Psoas muscle (tissue), 8 donors: Measurements from ENCODE around the gene UGT8. TPM values are rescaled to one million over a fixed set of nuclear protein-coding genes. Genes with fewer than 3 reads are reported as not detected.
"Not testable (repeated sequence)": the region's sequence is repeated elsewhere in the genome, so short reads cannot be mapped to it uniquely, and the experiment has no call there.

ENCODE experiments used
- ATAC-seq, 4 donors: fragments of 200-7000 bp; cut with Tn5 transposase; one replicate each; pipeline ENCODE4 v1.9.1; 2020; ENCODE audit warnings: moderate library complexity in 3 of 4, mild to moderate bottlenecking in 2 of 4
- DNase-seq, 2 donors: peaks; one replicate each; pipeline ENCODE4 v3.0.0-alpha.2; 2020
- H3K27ac ChIP-seq: fragments of 200-600 bp; one replicate; pipeline ENCODE4 v1.8.0; 2022
- H3K27me3 ChIP-seq, 3 donors: fragments of 200-600 bp in 1 of 3; one replicate each; pipeline versions ENCODE4 v1.6.1 to v1.8.0; 2013 to 2022; ENCODE audit warnings: low read length in 2 of 3, mild to moderate bottlenecking in 2 of 3, moderate library complexity in 1 of 3; ENCODE audit not compliant: insufficient read depth in 3 of 3
- H3K36me3 ChIP-seq, 2 donors: fragments of 200-600 bp in 1 of 2; one replicate each; pipeline versions ENCODE4 v1.6.1 to v1.8.0; 2013 to 2022; ENCODE audit warnings: low read depth in 1 of 2, mild to moderate bottlenecking in 1 of 2, moderate library complexity in 1 of 2; ENCODE audit not compliant: insufficient read depth in 1 of 2
- H3K4me1 ChIP-seq: fragments of 200-600 bp; one replicate; pipeline ENCODE4 v1.8.0; 2022
- H3K4me3 ChIP-seq: fragments of 200-600 bp; one replicate; pipeline ENCODE4 v1.8.0; 2022; ENCODE audit warnings: mild to moderate bottlenecking
- H3K9me3 ChIP-seq: fragments of 200-600 bp; one replicate; pipeline ENCODE4 v1.8.0; 2022
- CTCF ChIP-seq: fragments of 200-600 bp; IDR thresholded peaks from one replicate; pipeline ENCODE4 v1.8.0; 2022; ENCODE audit warnings: antibody characterized with exemption
- WGBS, 3 donors: extraction: QIAGEN DNeasy Blood & Tissue Kit; methylation state at CpG; one replicate each; pipeline versions ENCODE4 v1.1.6 to v1.1.7; 2013; 5-methylcytosine and 5-hydroxymethylcytosine counted together
- intact Hi-C, 2 donors: fragments of 100-400 bp; cut with DNase I; formaldehyde crosslinking; loops; one replicate each; pipeline versions ENCODE4 v1.11.0 to v1.14.2; 2022
- polyA plus RNA-seq, 3 donors: library from polyadenylated mRNA; stranded (reverse); fragments of 200-250 nt; gene quantifications; one replicate each; pipeline ENCODE4 v1.2.3, GENCODE V29; 2013
- total RNA-seq, 4 donors: library from RNA; stranded (reverse); fragmentation: NEBNext Ultra II Directional in 2 of 4; extraction: Animal tissue kit (Norgen Biotek cat#: 25700) in 2 of 4; gene quantifications; one replicate each; pipeline versions ENCODE4 v1.2.1 to v1.2.4, GENCODE V29; 2021 to 2023
- donor health status: healthy with polysubstance abuse.
- donor health status: DM: no; HTN: no; CAD: no; lungs with moderate emphysema.
- donor health status: Bipolar disorder and iron deficiency.
- donor health status: healthy.
- donor health status: DM: yes; HTN: yes; CAD: no.
- donor health status: DM: no; HTN: no; CAD: no.
- donor health status: DM: no; HTN: no; CAD: no.
- donor health status: DM: yes; HTN: yes; CAD: no.

The UGT8 gene
- total and polyA plus RNA-seq, 7 donors, result 0.04 to 0.08 (median 0.05) TPM; not detected in 4

DNA sequence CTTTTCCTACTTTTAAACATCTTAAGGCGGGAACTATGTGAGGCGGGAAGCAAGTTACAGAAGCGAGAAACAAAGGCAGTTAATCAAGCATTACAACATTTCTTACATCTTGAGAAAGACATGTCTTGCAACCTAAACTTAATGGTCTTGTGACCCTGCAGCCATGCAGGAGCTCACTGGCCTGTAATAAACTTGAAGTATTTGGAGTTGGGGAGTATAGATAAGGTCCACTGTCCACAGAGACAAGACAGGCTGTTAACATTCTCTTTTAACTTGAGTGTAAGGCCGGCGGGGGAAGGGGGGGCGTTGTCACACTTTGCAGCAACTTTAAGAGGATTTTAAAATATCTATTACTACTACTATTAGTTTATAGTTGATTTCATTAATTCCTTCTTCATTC lies 10.3 kb upstream of the UGT8 start:
- Histone ChIP-seq H3K4me3 (no peak overlapping the region), H3K27ac (no peak overlapping the region)
- WGBS, 3 donors, result 66 to 74% (median 69%) methylated on average over 6 of the region's 6 CpGs

GRCh38 chr4:114590360-114590759 lies 8.2 kb upstream of the UGT8 start:
- intact Hi-C loops, result not testable (repeated sequence)

More for the DNA sequence above, 10.3 kb upstream of the UGT8 start:
- no peak for ATAC-seq
- Histone ChIP-seq H3K9me3 (no peaks in the 10 kb centered on the region), H3K4me1 (no peaks in the 10 kb centered on the region), H3K36me3 (no peaks in the 10 kb centered on the region), H3K27me3 (no peaks in the 10 kb centered on the region)
- intact Hi-C loops, result no loop called here
- no peak for DNase-seq
- TF ChIP-seq CTCF, result no peak

GRCh38 chr4:114593526-114593925 lies 5.1 kb upstream of the UGT8 start:
- intact Hi-C loops, result no loop called here
- Histone ChIP-seq H3K36me3 (no peaks in the 10 kb centered on the region), H3K27me3 (peaks cover 0 to 31% (median 0%) of the 10 kb centered on the region in 3 donors), H3K4me1 (no peaks in the 10 kb centered on the region), H3K27ac (no peak overlapping the region), H3K9me3 (no peaks in the 10 kb centered on the region), H3K4me3 (no peak overlapping the region)
- no peak for TF ChIP-seq CTCF
- DNase-seq (no peak), ATAC-seq (no peak)
- 48 to 52% (median 52%) methylated on average over 8 of the region's 8 CpGs for WGBS, 3 donors

More at GRCh38 chr4:114590360-114590759, 8.2 kb upstream of the UGT8 start:
- H3K36me3 ChIP-seq, H3K4me1 ChIP-seq, H3K27ac ChIP-seq, ATAC-seq, DNase-seq, H3K9me3 ChIP-seq, H3K27me3 ChIP-seq, H3K4me3 ChIP-seq: not testable (repeated sequence)
- WGBS, 3 donors, result 92 to 98% (median 98%) methylated on average over 1 of the region's 1 CpG

GRCh38 chr4:114595207-114595606 lies 3.4 kb upstream of the UGT8 start:
- Histone ChIP-seq H3K27ac (no peak overlapping the region), H3K4me1 (no peaks in the 10 kb centered on the region), H3K4me3 (no peak overlapping the region), H3K27me3 (peaks cover 0 to 46% (median 0%) of the 10 kb centered on the region in 3 donors), H3K36me3 (no peaks in the 10 kb centered on the region), H3K9me3 (no peaks in the 10 kb centered on the region)
- DNase-seq, result no peak
- ATAC-seq, result no peak
- intact Hi-C loops, result no loop called here
- TF ChIP-seq CTCF, result no peak
- WGBS, 3 donors, result 86 to 91% (median 88%) methylated on average over 11 of the region's 11 CpGs

- intact Hi-C loops, result no loop called here
- no peak for DNase-seq
- no peak for ATAC-seq
- WGBS, 3 donors, result 87 to 94% (median 89%) methylated on average over 2 of the region's 2 CpGs
- no peaks in the 10 kb centered on the region for H3K36me3 ChIP-seq
- H3K27ac ChIP-seq, result no peak overlapping the region
- peaks cover 0 to 47% (median 0%) of the 10 kb centered on the region in 3 donors for H3K27me3 ChIP-seq
- no peak overlapping the region for H3K4me3 ChIP-seq
- TF ChIP-seq CTCF, result no peak
- no peaks in the 10 kb centered on the region for H3K9me3 ChIP-seq
- no peaks in the 10 kb centered on the region for H3K4me1 ChIP-seq
These were observed 2.7 kb upstream of the UGT8 start for GRCh38 chr4:114595921-114596320.
